HFF-Myc (cell line): ENCODE results near the gene ELOVL1.
"Not testable (repeated sequence)": the region's sequence is repeated elsewhere in the genome, so short reads cannot be mapped to it uniquely, and the experiment has no call there.

ENCODE experiments used
- DNase-seq: peaks from one replicate; pipeline ENCODE4 v3.0.0-alpha.2; 2011; ENCODE audit warnings: low read depth; ENCODE audit errors: extremely low read depth
- H3K4me3 ChIP-seq: replicated peaks from 2 replicates; pipeline ENCODE4 v1.5.1; 2011; ENCODE audit warnings: low read depth, mild to moderate bottlenecking, control low read depth, low read length
- TF ChIP-seq, protein P1 (sequence below): IDR thresholded peaks from 2 replicates; pipeline ENCODE4 v1.5.1; 2012; ENCODE audit warnings: mild to moderate bottlenecking, low read depth, low read length, control low read depth; ENCODE audit errors: missing control alignments

ELOVL1 gene

GRCh38 chr1:43404353-43404752, 36.5 kb upstream of the ELOVL1 start:
- no peak for DNase-seq
- H3K4me3 ChIP-seq: no peak overlapping the region

GRCh38 chr1:43402089-43402865, 34.5 kb upstream of the ELOVL1 start:
- TF ChIP-seq, protein P1, sequence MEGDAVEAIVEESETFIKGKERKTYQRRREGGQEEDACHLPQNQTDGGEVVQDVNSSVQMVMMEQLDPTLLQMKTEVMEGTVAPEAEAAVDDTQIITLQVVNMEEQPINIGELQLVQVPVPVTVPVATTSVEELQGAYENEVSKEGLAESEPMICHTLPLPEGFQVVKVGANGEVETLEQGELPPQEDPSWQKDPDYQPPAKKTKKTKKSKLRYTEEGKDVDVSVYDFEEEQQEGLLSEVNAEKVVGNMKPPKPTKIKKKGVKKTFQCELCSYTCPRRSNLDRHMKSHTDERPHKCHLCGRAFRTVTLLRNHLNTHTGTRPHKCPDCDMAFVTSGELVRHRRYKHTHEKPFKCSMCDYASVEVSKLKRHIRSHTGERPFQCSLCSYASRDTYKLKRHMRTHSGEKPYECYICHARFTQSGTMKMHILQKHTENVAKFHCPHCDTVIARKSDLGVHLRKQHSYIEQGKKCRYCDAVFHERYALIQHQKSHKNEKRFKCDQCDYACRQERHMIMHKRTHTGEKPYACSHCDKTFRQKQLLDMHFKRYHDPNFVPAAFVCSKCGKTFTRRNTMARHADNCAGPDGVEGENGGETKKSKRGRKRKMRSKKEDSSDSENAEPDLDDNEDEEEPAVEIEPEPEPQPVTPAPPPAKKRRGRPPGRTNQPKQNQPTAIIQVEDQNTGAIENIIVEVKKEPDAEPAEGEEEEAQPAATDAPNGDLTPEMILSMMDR: no peak
- no peak for DNase-seq
- no peak overlapping the region for H3K4me3 ChIP-seq

More at GRCh38 chr1:43404353-43404752, 36.5 kb upstream of the ELOVL1 start:
- TF ChIP-seq, protein P1: no peak

- not testable (repeated sequence) for H3K4me3 ChIP-seq, DNase-seq
These were observed 32.6 kb upstream of the ELOVL1 start for GRCh38 chr1:43400441-43400840.

- no peak for DNase-seq
- TF ChIP-seq, protein P1: no peak
- H3K4me3 ChIP-seq: no peak overlapping the region
These were observed 30.4 kb upstream of the ELOVL1 start for GRCh38 chr1:43398227-43398626.

- no peak for DNase-seq
- TF ChIP-seq, protein P1: no peak
These were observed 28.2 kb upstream of the ELOVL1 start for GRCh38 chr1:43396059-43396458.

DNA sequence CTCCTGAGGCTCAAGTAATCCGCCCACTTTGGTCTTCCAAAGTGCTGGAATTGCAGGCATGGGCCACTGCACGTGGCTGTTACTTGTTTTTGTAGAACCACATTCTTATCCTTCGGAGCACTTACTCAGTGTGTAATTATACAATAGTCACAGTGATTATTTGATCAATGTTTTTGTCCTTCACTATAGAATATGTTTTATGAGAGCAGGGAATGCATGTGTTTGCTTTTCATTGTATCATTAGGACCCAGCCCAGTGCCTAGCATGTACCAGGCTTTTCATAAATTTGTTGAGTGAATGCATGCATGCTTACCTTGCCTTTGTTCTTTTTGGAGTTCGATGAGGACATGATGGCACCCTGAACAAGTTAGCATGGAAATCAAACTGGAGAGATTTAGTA, 27.7 kb upstream of the ELOVL1 start:
- no peak for DNase-seq
- TF ChIP-seq, protein P1: no peak
- H3K4me3 ChIP-seq: no peak overlapping the region

More at GRCh38 chr1:43396059-43396458, 28.2 kb upstream of the ELOVL1 start:
- H3K4me3 ChIP-seq: no peak overlapping the region

DNA sequence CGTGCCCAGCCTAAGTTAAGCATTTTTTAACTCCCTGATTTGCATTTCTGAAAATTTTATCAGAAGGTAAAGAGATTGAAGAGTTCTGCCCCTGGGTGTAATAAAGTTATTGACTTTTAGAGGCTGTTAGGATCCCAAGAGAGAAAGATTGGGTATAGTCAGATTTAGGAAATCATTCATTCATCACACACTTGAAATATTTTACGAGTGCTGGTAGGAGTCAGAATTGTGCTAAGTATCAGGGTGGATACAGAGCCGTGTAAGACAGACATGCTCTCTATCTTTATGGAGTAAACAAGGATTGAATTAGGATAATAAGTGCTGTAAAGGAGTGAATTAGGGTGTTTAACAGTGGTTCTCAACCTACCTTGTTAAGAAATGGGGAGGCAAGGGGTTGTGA, 24.9 kb upstream of the ELOVL1 start:
- no peak for DNase-seq
- no peak overlapping the region for H3K4me3 ChIP-seq
- TF ChIP-seq, protein P1: no peak
